OCI-LY1 (cell line): ENCODE measurements around the gene KIAA1328.

Experiments
- CTCF ChIP-seq: fragments of 200-600 bp; sonication (generic), shearing (Covaris generic); IDR thresholded peaks from 2 replicates; pipeline ENCODE4 v1.5.1; 2017; ENCODE audit warnings: mild to moderate bottlenecking, antibody characterized with exemption, low read length, moderate library complexity, mixed read lengths
- EZH2 ChIP-seq: fragments of 200-600 bp; sonication (generic), shearing (Covaris generic); IDR thresholded peaks from 2 replicates; pipeline ENCODE4 v1.8.0; 2017; ENCODE audit warnings: borderline replicate concordance, mixed run types, mild to moderate bottlenecking, antibody characterized with exemption, low read length, moderate library complexity, mixed read lengths

GRCh38 chr18:36818652-36819051 is 10.3 kb upstream of the KIAA1328 start:
- TF ChIP-seq EZH2: no peak
- TF ChIP-seq CTCF: no peak
